AG10803 (cell line): Measurements from ENCODE around the gene NRF1.
"Not testable (repeated sequence)": the region's sequence is repeated elsewhere in the genome, so short reads cannot be mapped to it uniquely, and the experiment has no call there.

Source experiments
- DNase-seq: peaks from one replicate; pipeline ENCODE4 v3.0.0; 2010; ENCODE audit warnings: low read depth
- H3K4me3 ChIP-seq: 2 replicates; pipeline ENCODE4 v1.5.1; 2011; ENCODE audit warnings: mild to moderate bottlenecking, low read length, control low read depth
- TF ChIP-seq, protein P1 (sequence below): conservative IDR thresholded peaks from 2 replicates; pipeline ENCODE4 v1.5.1; 2011; ENCODE audit warnings: mild to moderate bottlenecking, low read length, control low read depth, inconsistent platforms

Gene NRF1

DNA sequence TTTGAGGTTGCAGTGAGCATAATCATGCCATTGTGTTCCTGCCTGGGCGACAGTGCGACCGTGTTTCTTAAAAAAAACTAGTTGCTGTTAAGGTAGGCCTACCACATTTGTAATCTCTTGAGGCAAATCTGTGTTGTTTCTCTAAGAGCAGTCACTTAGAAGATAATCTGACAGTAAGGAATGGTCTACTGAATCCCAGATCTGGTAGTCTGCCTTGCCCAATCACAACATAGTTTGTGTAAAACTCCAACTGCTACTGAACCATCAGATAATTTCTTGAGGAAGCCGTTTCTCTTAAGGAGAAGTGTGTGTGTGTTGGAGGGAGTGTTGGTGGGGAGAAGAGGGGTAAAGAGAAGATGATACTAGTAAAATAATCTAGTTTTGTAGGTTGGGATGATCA lies 5.0 kb downstream of the NRF1 start:
- no peak for DNase-seq

DNA sequence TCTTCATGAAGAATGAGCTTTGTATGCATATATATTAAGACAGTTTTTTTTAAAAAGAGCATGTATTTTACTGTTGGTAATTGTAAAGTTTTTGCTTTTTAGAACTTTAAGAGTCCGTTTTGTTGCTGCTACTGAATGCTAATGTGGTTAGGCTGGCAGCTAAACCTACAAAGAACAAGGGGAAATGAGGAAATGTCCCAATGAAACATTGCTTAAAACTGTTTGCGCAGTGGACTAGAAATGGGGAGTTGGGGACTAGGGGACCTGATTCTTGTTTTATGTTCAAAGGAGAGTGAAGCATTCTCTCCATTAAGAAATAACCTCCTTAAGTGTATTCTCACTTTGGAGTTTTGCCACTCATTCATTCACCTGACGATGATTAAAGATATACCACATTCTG lies 5.7 kb downstream of the NRF1 start:
- no peak overlapping the region for H3K4me3 ChIP-seq
- DNase-seq, result no peak
- TF ChIP-seq, protein P1, sequence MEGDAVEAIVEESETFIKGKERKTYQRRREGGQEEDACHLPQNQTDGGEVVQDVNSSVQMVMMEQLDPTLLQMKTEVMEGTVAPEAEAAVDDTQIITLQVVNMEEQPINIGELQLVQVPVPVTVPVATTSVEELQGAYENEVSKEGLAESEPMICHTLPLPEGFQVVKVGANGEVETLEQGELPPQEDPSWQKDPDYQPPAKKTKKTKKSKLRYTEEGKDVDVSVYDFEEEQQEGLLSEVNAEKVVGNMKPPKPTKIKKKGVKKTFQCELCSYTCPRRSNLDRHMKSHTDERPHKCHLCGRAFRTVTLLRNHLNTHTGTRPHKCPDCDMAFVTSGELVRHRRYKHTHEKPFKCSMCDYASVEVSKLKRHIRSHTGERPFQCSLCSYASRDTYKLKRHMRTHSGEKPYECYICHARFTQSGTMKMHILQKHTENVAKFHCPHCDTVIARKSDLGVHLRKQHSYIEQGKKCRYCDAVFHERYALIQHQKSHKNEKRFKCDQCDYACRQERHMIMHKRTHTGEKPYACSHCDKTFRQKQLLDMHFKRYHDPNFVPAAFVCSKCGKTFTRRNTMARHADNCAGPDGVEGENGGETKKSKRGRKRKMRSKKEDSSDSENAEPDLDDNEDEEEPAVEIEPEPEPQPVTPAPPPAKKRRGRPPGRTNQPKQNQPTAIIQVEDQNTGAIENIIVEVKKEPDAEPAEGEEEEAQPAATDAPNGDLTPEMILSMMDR, result no peak

More for the DNA sequence above, 5.0 kb downstream of the NRF1 start:
- TF ChIP-seq, protein P1, result no peak
- no peak overlapping the region for H3K4me3 ChIP-seq

DNA sequence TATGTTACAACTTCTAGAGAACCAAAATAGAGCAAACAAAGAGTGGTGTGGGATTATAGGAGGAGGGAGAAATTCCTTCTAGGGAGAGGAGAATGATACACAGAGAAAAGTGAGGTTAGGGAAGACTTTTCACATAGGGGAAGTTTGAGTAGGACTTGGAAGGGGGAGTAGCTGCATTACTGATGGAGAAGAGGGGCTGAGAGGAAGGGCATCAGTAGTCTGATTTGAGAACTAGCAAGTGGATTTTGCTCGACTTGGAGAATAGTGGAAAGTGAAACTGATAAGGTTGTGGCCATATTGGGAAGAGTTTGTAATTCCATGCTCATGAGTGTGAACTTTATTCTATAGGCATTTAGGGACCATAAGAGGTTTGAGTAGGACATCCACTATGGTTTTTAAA lies 6.1 kb downstream of the NRF1 start:
- DNase-seq, result no peak
- TF ChIP-seq, protein P1, result no peak
- H3K4me3 ChIP-seq, result no peak overlapping the region

DNA sequence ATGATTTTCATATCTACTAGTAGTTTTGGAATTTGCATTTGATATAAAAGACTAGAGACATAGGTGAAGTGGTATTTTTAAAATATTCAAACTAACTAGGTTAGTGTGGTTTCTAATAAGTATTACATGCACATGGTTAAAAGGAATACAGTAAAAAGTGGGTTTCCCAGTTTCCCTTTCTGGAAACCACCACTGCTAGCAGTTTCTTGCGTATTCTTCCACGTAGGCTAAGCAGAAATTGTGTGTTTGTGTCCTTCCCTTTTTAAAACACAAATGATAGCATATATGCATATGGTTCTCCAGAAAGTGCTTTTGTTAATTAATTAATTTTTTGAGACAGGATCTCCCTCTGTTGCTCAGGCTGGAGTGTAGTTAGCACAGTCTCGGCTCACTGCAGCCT lies 15.4 kb downstream of the NRF1 start:
- TF ChIP-seq, protein P1, result no peak
- H3K4me3 ChIP-seq, result no peak overlapping the region
- DNase-seq, result no peak

DNA sequence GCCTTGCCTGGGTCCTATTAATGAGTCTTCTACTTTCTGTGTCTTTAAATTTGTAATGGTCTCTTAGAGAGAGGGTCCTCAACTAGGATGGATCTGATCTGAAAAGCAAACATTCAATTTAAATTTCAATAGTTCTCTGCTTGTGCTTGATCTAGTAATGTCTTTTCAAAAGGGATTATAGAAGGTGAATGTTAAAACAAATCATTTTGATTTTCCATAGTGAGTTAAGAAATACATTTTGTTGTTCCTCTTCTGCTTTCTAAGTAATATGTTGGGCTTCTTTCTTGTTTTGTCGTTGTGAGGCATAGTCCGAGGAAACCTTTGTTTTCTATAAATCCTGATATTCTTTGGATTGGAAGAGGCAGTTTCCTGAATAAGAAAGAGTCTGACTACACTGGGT lies 18.8 kb downstream of the NRF1 start:
- TF ChIP-seq, protein P1, result no peak
- no peak overlapping the region for H3K4me3 ChIP-seq
- DNase-seq, result no peak

DNA sequence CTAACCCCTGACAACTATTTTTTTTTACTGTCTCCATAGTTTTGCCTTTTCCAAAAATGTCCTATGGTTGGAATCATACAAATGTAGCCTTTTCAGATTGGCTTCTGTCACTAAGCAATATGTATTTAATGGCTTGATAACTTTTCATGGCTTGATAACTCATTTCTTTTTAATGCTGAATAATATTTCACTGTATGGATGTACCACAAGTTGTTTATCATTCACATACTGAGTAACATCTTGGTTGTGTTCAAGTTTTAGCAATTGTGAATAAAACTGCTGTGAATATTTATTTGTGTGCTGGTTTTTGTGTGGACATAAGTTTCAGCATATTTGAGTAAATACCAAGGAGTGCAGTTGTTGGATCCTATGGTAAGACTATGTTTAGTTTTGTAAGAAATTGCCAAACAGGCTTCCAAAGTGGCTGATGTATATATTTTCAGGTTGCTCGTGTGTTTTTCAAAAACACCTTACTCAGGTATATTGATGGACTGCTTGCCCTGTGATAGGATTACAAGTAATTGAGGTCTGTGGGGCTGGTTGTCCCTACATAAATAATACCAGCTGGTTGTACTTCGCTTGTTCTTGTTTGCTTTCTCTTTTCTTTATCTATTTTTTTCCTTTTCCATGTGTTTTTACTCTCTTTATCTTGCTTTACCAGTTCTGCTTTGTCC lies 23.0 kb downstream of the NRF1 start:
- no peak for DNase-seq
- TF ChIP-seq, protein P1, result no peak
- H3K4me3 ChIP-seq, result no peak overlapping the region

DNA sequence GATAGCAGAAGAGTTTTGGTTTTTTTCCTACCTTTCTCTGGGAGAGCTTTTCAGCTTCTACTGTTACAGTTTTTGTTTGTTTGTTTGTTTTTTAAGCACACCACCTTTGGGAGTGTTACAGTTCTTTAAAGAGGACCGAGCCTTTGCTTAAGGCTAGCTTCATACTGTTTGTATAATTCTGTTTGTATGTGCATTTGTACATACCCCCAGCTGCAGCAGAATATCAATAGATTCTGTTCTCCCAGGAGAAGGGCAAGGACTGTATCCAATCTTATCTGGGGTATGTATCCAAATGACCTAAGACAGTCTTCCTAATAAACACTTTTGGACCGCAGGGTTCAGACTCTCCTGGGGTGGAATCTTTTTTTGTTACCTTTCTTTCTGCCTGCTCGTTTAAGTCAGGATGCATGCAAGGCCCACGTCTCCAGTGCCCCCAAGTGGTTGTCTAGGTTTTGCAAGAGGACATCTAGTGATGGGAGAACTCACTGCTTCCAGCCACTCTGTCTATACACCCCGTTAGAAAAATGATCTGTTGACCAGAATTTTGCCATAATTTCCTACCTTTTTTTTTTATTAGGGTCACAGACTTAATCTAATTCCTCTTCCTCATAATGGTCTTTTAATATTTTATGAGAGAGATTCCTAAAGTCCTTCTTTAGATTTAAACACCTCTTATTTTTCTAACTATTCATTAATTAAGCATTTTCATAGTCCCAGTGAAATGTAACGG lies 23.9 kb downstream of the NRF1 start:
- TF ChIP-seq, protein P1, result peak; percentile 95
- peak; percentile 72 for DNase-seq

DNA sequence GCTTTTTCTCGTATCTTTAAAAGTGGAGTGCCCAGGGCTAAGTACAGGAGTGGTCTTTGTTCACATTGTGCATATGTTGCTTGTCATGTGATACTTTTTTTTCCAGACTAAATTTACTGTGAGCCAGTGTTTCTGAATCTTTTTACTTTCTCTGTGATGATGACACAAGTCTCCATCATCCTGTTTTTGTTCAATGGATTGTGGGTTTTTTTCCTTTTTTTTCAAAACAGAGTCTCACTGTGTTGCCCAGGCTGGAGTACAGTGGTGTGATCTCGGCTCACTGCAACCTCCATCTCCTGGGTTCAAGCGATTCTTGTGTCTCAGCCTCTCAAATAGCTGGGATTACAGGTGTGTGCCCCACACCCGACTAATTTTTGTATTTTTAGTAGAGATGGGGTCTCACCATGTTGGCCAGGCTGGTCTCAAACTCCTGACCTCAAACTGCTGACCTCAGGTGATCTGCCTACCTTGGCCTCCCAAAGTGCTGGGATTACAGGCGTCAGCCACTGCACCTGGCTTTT lies 24.6 kb downstream of the NRF1 start:
- not testable (repeated sequence) for H3K4me3 ChIP-seq, DNase-seq

More for the DNA sequence above, 23.9 kb downstream of the NRF1 start:
- no peak overlapping the region for H3K4me3 ChIP-seq
